Smooth muscle cell (in vitro differentiated cells): Measurements from ENCODE around the gene PIK3R4. TPM values are rescaled to one million over a fixed set of nuclear protein-coding genes. Genes with fewer than 3 reads are reported as not detected.
A peak's percentile ranks its signal among the peaks of the same experiment; 100 is the strongest.

Experiments used
- DNase-seq: peaks from one replicate; lab custom pipeline; 2025; ENCODE audit not compliant: unreplicated experiment; lab: John Stamatoyannopoulos, UW
- H2AFZ ChIP-seq: fragments of 200-600 bp; sonication (generic); 2 replicates; pipeline ENCODE4 v1.6.0; 2016; ENCODE audit warnings: antibody characterized with exemption, low read depth, mild to moderate bottlenecking
- H3F3A ChIP-seq: fragments of 200-600 bp; sonication (generic); 2 replicates; pipeline ENCODE4 v1.6.0; 2017; ENCODE audit warnings: antibody characterized with exemption, low read depth
- H3K27ac ChIP-seq: fragments of 200-600 bp; sonication (generic); 2 replicates; pipeline ENCODE4 v1.5.1; 2016; ENCODE audit warnings: low read depth, mild to moderate bottlenecking
- H3K27me3 ChIP-seq: fragments of 200-600 bp; sonication (generic); 2 replicates; pipeline ENCODE4 v1.6.1; 2016; ENCODE audit warnings: low read depth, mild to moderate bottlenecking
- H3K36me3 ChIP-seq: fragments of 200-600 bp; sonication (generic); 2 replicates; pipeline ENCODE4 v1.5.1; 2016; ENCODE audit warnings: low read depth
- H3K4me1 ChIP-seq: fragments of 200-600 bp; sonication (generic); 2 replicates; pipeline ENCODE4 v1.5.1; 2016; ENCODE audit warnings: low read depth
- H3K4me2 ChIP-seq: fragments of 200-600 bp; sonication (generic); 2 replicates; pipeline ENCODE4 v1.6.0; 2016; ENCODE audit warnings: mild to moderate bottlenecking
- H3K4me3 ChIP-seq: fragments of 200-600 bp; sonication (generic); 2 replicates; pipeline ENCODE4 v1.5.1; 2016; ENCODE audit warnings: mild to moderate bottlenecking
- H3K79me2 ChIP-seq: fragments of 200-600 bp; sonication (generic); 2 replicates; pipeline ENCODE4 v1.6.0; 2016; ENCODE audit warnings: low read depth, mild to moderate bottlenecking
- H3K9ac ChIP-seq: fragments of 200-600 bp; sonication (generic); 2 replicates; pipeline ENCODE4 v1.6.0; 2016; ENCODE audit warnings: low read depth
- H3K9me3 ChIP-seq: fragments of 200-600 bp; sonication (generic); replicated peaks from 2 replicates; pipeline ENCODE4 v1.5.1; 2016; ENCODE audit warnings: low read depth
- H4K20me1 ChIP-seq: fragments of 200-600 bp; sonication (generic); 2 replicates; pipeline ENCODE4 v1.6.0; 2016; ENCODE audit warnings: low read depth
- CTCF ChIP-seq: fragments of 200-600 bp; sonication (generic); IDR thresholded peaks from 2 replicates; pipeline ENCODE4 v1.5.1; 2017; ENCODE audit warnings: borderline replicate concordance, mild to moderate bottlenecking, antibody characterized with exemption; ENCODE audit not compliant: insufficient read depth, poor library complexity, severe bottlenecking
- WGBS: methylation state at CpG from one replicate; pipeline ENCODE4 v1.1.7; 2016; ENCODE audit warnings: low lambda C conversion rate; 5-methylcytosine and 5-hydroxymethylcytosine counted together
- polyA plus RNA-seq: library from polyadenylated mRNA; unstranded; fragments of >200 nt; fragmentation: Nextera tagmentation; extraction: Ambion mirVana; gene quantifications from 2 replicates; pipeline ENCODE4 v1.2.1, GENCODE V29; 2016
- total RNA-seq: library from RNA; depleted of rRNA; stranded (reverse); fragments of >200 nt; gene quantifications from 2 replicates; pipeline ENCODE4 v1.2.3, GENCODE V29; 2014

The PIK3R4 gene
- total and polyA plus RNA-seq, 2 experiments from 2014 or later = 18.3 to 46.4 TPM

- Histone ChIP-seq H2AFZ (no peak overlapping the region), H3K4me1 (no peaks in the 10 kb centered on the region), H3K27me3 (no peaks in the 10 kb centered on the region), H3K4me3 (no peak overlapping the region), H3K79me2 (no peaks in the 10 kb centered on the region), H3K9me3 (no peaks in the 10 kb centered on the region), H3F3A (no peaks in the 10 kb centered on the region), H3K4me2 (peak overlapping the region; percentile 60), H4K20me1 (peaks cover 3% of the 10 kb centered on the region), H3K27ac (peak overlapping the region; percentile 65), H3K9ac (no peak overlapping the region), H3K36me3 (peaks cover 28% of the 10 kb centered on the region)
- TF ChIP-seq CTCF = no peak
- no peak for DNase-seq
- 58% methylated on average over 4 of the region's 4 CpGs for WGBS
These were observed 34.9 kb downstream of the PIK3R4 start for GRCh38 chr3:130711565-130712324.

GRCh38 chr3:130709671-130710070 lies 37.0 kb downstream of the PIK3R4 start:
- peaks cover 3% of the 10 kb centered on the region for H4K20me1 ChIP-seq

GRCh38 chr3:130707902-130708601 lies 38.6 kb downstream of the PIK3R4 start:
- Histone ChIP-seq H3K4me1 (no peaks in the 10 kb centered on the region), H3K9me3 (no peaks in the 10 kb centered on the region), H3K36me3 (peaks cover 7% of the 10 kb centered on the region), H2AFZ (no peak overlapping the region), H4K20me1 (peaks cover 3% of the 10 kb centered on the region), H3K27me3 (no peaks in the 10 kb centered on the region), H3F3A (no peaks in the 10 kb centered on the region), H3K4me2 (no peak overlapping the region), H3K9ac (no peak overlapping the region), H3K4me3 (no peak overlapping the region), H3K27ac (peak overlapping the region; percentile 2), H3K79me2 (no peaks in the 10 kb centered on the region)
- TF ChIP-seq CTCF = no peak
- no peak for DNase-seq
- 90% methylated on average over 3 of the region's 3 CpGs for WGBS

More at GRCh38 chr3:130709671-130710070, 37.0 kb downstream of the PIK3R4 start:
- no peak for TF ChIP-seq CTCF
- no peaks in the 10 kb centered on the region for H3F3A ChIP-seq
- peaks cover 8% of the 10 kb centered on the region for H3K36me3 ChIP-seq
- no peaks in the 10 kb centered on the region for H3K9me3 ChIP-seq
- no peaks in the 10 kb centered on the region for H3K27me3 ChIP-seq
- H2AFZ ChIP-seq = no peak overlapping the region
- peak overlapping the region; percentile 27 for H3K4me2 ChIP-seq
- H3K4me1 ChIP-seq = no peaks in the 10 kb centered on the region
- H3K79me2 ChIP-seq = no peaks in the 10 kb centered on the region
- peak overlapping the region; percentile 1 for H3K9ac ChIP-seq
- 37% methylated on average over 1 of the region's 1 CpG for WGBS
- peak overlapping the region; percentile 67 for H3K27ac ChIP-seq
- DNase-seq = no peak
- no peak overlapping the region for H3K4me3 ChIP-seq
